ENCODE results near the gene PRR7. TPM values are rescaled to one million over a fixed set of nuclear protein-coding genes. Genes with fewer than 3 reads are reported as not detected.

PRR7 gene
- total and polyA plus RNA-seq, 2 of the 4 experiments (the other 2 are of a cell fraction) = 1.1 to 10.1 TPM

- no peaks in the 10 kb centered on the region for H4K20me1 ChIP-seq (ENCODE audit: insufficient read depth, low read length)
- H2AFZ ChIP-seq (replicated peaks; ENCODE audit: low read length, poor library complexity) = no peak overlapping the region
- H3K4ac ChIP-seq (ENCODE audit: low read depth, low read length) = no peak overlapping the region
- no peak overlapping the region for H2BK20ac ChIP-seq (ENCODE audit: low read depth, low read length)
- ATAC-seq (ENCODE audit: low read depth) (no peak), DNase-seq (no peak)
- no peak overlapping the region for H4K8ac ChIP-seq (ENCODE audit: low read depth in 2 of 2, low read length in 2 of 2)
- no peak overlapping the region for H4K91ac ChIP-seq (ENCODE audit: insufficient read depth, low read depth, low read length)
- no peak overlapping the region for H2AK9ac ChIP-seq (replicated peaks; ENCODE audit: low read depth, low read length, poor library complexity)
- CTCF ChIA-PET = no interaction called here
- H3K27me3 ChIP-seq (ENCODE audit: control insufficient read depth, insufficient read depth, low read length) = peaks cover 20% of the 10 kb centered on the region
- in situ Hi-C loops (cut with MboI; ENCODE audit: low sequenced_read_pairs) = no loop called here
- H4K5ac ChIP-seq (ENCODE audit: low read depth, low read length) = no peak overlapping the region
- H3K56ac ChIP-seq (ENCODE audit: extremely low read depth, insufficient read depth, low read length) = no peak overlapping the region
- no peak overlapping the region for H3K23ac ChIP-seq (ENCODE audit: low read depth, low read length)
- no peaks in the 10 kb centered on the region for H3K79me1 ChIP-seq (ENCODE audit: low read depth in 1 of 2, low read length in 2 of 2)
- H3K4me2 ChIP-seq (ENCODE audit: low read depth, low read length) = no peak overlapping the region
- intact Hi-C loops (cut with micrococcal nuclease) = no loop called here
- H2BK120ac ChIP-seq (ENCODE audit: low read depth, low read length) = no peak overlapping the region
- no peaks in the 10 kb centered on the region for H3K9me3 ChIP-seq (ENCODE audit: control insufficient read depth, insufficient read depth, low read length)
- H2AK5ac ChIP-seq (ENCODE audit: low read depth, low read length) = no peak overlapping the region
- dilution Hi-C loops (cut with HindIII; ENCODE audit: low sequenced_read_pairs, unreplicated experiment) = no loop called here
- no peaks in the 10 kb centered on the region for H3K36me3 ChIP-seq (ENCODE audit: control insufficient read depth, insufficient read depth, low read length)
- H3K9ac ChIP-seq (ENCODE audit: low read depth, low read length) = no peak overlapping the region
- no peak for TF ChIP-seq RAD21 (IDR thresholded peaks at IDR 0.05; ENCODE audit: low read length)
- no peak for TF ChIP-seq SMC3 (IDR thresholded peaks at IDR 0.05; ENCODE audit: low read depth, low read length)
- H3K4me1 ChIP-seq (ENCODE audit: control insufficient read depth, insufficient read depth, low read length) = no peaks in the 10 kb centered on the region
- no peak overlapping the region for H3K14ac ChIP-seq (replicated peaks; ENCODE audit: low read depth, low read length)
- POLR2A ChIA-PET (ENCODE audit: unreplicated experiment) = no interaction called here
- H3K27ac ChIP-seq (ENCODE audit: insufficient read depth, low read length) = no peak overlapping the region
- H3K9me1 ChIP-seq (ENCODE audit: insufficient read depth, low read length) = no peaks in the 10 kb centered on the region
- no peak overlapping the region for H3K18ac ChIP-seq (ENCODE audit: low read depth, low read length)
- BruUV-seq (replicated peaks) = no TSS peak
- 92% methylated on average over 4 of the region's 8 CpGs; no CpG with 5 or more reads in 1 of the 2 experiments for WGBS, 2 experiments (ENCODE audit: extremely low coverage in 2 of 2, insufficient read length in 1 of 2)
- no peak overlapping the region for H2BK15ac ChIP-seq (ENCODE audit: low read depth, low read length)
- no peak overlapping the region for H2BK5ac ChIP-seq (ENCODE audit: low read depth, low read length, poor library complexity, severe bottlenecking)
- no peak overlapping the region for H3K4me3 ChIP-seq (ENCODE audit: insufficient read depth, low read depth, low read length)
These were observed 33.9 kb upstream of the PRR7 start for GRCh38 chr5:177412603-177413233.

All from IMR-90 (cell line).